GM19043 (cell line): ENCODE data around the gene PEX5L.

Experiments used
- ATAC-seq: cut with Tn5 transposase; IDR thresholded peaks from one replicate; pipeline ENCODE4 v1.9.1; 2021; ENCODE audit warnings: low read depth; ENCODE audit not compliant: unreplicated experiment

Gene PEX5L

DNA sequence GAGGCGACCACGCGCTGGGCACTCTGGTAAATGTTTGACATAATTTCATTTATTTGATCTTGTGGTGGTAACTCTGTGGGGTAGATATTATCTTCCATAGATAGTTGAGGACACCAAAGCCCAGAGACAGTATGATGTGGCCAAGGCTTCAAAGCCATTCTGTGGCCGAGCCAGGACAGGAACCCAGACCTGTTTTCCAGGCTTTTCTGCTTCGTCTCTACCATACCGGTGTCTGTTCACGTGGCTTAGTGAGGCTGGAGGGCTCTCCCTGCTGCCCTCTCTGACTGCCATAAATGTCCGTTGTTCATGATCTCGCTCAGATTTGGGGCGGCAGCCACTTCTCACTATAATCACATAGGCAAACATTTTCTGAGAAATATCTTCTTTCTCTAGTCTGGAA, 134.7 kb downstream of the PEX5L start:
- no peak for ATAC-seq

DNA sequence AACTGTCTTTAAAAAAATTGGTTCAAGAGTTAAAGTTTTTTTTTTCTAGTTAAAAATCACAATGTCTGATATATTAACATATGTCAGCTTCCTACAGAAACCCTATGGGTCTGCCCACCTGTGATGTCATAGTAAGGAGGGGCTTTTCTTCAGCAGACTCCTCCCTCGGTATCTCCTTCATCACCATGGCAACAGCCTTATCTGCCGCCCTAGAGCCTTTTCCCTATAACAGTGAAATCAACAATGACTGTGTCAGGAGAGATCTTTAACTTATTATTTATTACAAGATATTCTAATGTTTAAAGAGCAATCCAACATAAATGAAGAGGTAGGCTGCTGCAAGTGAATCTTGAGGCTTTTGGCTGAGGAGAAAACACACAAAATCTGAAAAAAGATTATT, 138.7 kb downstream of the PEX5L start:
- peak; percentile 79 for ATAC-seq

DNA sequence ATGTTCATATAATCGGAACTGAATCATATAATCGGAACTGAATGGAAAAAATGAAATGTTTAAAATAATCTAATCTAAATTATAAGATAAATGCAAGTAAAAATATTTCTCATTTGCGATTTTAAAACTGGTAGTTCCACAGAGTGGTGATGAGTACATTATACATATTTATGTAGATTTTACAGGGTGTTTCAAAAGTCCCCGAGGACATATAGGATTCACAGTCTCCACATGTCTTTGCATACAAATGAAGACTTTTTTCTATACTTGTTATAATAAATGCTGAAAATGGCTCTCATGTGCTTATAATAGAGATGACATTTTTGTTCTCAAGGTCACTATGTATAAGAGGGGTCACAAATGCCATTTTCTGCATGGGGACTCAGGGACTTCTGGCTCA, 139.5 kb downstream of the PEX5L start:
- ATAC-seq, result no peak

DNA sequence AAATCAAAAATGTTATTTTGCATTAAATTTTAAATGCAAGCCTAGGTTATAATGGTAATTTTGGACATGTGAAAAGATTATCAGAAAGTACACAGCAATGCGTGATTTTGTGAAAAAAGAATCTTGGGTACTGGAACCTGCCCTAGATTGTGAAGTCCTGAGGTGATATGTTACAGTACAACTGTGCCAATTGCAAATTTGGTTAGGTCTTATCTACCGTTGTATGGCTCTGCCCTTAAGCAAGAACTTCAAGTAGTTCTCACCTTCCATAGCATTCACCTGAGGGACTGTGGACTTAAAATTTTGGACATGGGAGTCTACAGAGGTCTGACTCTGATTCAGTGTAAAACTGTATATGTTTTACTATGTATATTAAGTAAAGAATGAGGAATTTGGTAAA, 140.2 kb downstream of the PEX5L start:
- no peak for ATAC-seq

DNA sequence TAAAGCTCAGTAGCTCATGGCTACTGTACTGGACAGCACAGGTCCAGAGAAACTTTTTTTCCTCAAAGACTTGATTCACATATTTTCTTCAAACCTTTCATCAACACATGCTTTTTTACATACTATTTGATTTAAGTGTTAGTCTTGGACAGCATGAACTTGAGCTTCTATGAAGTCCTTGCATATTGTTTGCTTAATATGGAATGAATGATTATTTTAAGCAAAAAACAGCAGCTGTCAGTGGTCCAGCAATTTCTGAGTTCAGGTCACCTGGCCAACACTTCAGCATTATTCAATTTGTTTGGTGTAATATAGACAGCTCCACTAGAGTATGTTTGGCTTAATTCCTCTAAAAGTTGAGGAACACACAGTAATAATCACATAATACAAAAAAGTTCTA, 141.4 kb downstream of the PEX5L start:
- no peak for ATAC-seq

DNA sequence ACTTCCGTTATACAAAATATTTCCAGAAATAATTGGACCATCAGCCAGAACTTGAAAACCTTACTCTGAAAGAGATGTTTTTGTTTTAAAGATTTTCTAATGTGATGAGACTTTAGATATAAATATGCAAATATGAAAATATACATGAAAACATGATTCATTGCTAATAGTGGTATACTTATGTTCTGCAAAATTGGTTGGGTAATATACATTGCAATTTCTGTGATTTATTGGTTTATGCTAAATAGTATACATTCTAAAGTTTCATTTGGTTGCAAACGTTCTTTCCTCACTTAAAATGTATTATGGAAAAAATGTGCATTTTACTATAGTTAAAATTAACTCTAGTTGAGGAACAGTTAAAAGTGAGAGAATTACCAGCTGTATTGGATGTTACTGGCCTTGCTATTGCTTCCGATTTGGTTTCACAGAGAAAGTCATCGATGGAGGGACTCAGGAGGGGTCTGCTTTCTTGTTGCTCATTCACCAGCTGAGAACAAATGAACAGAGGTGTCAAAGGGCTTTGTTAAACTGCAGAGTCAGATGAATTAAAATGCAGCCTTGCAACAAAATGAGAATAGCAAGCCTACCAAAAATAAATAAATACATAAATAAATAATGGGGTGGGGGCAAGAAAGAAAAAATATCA, 149.3 kb downstream of the PEX5L start:
- ATAC-seq, result no peak

DNA sequence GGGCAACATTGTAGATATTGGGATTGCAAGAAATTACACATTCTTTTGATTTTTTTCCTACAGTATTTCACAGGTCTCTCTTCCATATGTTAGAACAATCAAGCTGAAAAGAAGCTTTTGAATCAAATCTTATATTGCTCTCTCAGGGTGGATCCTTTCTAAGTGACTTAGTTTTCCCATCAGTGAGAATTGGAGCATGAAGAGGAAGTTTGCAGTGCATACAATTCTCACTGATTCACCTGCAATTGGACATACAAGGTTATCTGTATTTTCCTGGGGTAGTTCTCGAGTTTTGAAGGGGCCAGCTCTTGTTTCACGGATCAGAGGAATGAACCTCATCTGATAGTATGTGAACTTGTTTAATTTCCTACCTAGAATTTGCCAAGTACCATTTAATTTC, 150.8 kb downstream of the PEX5L start:
- ATAC-seq, result no peak

DNA sequence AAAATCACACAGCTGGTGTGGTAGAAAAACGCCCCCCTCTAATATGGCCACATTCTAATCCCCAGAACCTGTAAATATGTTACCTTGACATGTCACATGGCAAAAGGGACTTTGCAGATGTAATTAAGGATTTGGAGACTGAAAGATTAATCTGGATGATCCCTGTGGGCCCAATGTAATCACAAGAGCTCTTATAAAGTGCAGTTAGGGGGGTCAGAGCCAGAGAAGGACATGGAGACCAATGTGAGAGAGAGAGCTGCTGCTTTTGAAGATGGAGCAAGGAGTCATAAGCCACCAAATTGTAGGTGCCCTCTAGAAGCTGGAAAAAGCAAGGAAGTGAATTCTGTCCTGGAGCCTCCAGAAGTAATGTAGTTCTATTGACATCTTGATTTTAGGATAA, 152.6 kb downstream of the PEX5L start:
- ATAC-seq, result no peak

DNA sequence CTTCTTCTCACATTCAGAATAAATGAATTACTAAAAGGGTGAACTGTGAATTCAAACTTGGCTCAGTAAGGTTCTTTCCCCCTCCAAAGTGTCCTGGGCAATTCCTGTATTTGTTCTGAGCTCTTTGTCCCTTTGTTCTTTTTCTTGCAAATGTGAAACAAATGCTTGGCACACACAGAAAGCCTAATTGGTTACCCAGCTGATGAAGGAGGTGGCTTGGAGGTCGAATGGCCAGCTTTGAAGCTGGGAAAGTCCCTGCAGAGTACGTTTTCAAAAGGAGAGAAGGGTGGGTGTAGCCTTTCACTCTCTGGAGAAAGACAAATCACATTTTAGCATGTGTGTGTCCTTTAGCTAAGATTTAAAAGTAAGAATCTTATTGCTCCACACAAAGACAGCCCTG, 154.4 kb downstream of the PEX5L start:
- peak; percentile 54 for ATAC-seq

DNA sequence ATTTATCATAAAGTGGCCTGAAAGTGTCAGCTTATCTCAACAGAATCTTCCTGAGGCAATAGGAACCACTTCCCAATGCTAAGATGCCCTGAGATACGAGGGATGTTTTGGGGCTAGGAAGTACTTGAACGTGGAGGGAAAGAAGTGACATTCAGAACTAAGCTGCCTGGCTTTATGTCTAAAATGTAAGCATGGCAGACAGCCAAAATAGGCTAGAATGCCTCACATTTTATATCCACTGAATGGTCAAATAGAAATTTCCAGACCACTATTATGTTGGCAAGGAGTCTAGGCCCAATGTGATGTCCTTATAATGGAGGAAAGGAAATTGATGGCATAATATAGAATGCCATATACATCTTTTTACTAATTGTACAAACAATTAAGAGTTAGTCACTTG, 154.9 kb downstream of the PEX5L start:
- ATAC-seq, result no peak

DNA sequence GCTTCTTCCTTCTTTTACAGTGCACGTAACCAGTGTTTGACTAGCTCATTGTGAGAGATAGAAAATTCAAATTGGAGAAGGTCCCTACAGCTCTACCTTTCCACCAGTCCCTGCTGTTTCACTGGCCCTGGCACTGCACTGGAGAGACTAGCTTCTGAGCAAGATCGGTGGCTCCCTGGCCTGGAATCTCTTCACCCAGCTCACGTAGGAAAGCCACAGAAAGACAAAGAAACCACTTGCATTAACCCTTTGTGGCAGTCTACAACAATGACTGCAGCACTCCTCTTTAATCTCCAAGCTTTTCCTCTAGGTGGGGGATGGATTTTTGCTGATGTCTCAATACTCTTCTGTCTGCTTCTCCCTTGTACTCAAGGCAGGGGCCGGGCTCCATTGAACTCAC, 155.9 kb downstream of the PEX5L start:
- no peak for ATAC-seq

DNA sequence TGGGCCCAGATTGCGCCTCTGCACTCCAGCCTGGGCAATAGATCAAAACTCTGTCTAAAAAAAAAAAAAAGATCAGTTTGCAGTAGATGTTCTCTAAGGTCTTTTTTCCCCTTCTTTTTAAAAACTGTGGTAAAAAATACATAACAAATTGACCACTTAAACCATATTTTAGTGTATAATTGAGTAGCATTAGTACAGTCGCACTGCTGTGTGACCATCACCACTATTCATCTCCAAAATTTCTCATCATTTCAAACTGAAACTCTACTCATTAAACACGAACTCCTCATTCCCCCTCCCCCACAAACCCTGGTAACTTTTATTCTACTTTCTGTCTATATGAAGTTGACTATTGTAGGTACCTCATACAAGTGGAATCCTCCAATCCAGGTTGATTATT, 160.3 kb downstream of the PEX5L start:
- ATAC-seq, result no peak

DNA sequence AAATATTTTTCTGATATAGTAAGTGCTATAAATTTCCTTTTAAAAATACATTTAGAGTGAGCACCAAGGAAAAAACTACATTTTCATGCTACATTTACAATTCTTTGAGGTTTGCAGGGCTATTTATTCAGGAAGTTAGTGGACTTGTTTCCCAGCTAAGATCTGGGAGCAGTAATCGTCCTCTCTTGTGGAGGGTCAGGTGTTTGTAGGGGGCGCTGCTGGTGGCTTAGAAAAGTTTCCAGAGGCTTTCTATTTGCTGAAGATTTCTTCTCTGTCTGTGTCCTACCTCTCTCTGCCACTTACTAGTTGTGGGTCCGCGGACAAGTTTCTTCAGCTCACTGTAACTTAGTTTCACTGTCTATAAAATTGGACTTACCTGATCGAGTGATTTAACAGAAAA, 163.9 kb downstream of the PEX5L start:
- no peak for ATAC-seq

DNA sequence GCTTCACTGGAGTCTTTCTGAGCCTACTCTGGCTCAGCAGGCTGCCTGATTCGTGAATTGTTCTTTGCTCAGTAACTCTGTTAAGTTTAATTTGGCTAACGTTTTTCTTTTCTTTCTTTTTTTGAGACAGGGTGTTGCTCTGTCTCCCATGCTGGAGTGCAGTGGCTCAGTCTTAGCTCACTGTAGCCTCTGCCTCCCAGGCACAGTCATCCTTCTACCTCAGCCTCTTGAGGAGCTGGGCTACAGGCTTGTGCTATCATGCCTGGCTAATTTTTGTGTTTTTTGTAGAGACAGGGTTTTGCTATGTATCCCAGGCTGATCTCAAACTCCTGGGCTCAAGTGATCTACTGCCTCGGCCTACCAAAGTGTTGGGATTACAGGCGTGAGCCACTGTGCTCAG, 165.0 kb downstream of the PEX5L start:
- no peak for ATAC-seq

DNA sequence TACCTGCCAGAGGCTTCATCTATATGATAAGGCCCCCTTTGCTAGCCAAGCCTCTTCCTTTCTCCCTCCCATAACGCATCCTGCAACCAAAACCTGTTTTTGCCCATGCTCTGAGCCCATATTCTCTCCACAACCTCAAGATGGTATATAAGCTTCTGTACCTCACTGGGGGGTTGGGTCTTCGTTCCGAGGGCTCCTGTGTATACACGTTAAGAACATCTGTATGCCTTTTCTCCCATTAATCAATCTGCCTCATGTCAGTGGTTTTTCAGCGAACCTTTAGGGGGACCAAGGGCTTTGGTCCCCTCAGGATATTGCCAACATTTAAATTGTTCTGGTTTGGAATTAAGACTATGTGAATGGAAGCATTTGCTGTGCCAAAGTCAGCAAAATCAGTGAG, 168.0 kb downstream of the PEX5L start:
- ATAC-seq, result no peak

DNA sequence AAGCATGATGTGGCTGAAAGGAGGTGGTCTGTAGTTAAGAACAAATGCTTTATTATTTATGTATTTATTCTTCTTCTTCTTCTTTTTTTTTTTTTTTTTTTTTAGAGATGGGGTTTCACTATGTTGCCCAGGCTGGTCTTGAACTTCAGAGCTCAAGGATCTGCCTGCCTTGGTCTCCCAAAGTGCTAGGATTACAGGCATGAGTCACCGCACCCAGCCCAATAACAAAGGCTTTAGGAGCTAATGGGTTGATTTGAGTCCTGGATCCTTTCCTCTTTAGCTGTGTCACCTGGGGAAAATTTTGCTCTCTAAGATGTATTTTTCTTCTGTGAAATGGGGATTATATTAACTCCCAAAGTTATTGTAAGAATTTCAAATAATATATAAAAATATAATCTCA, 168.8 kb downstream of the PEX5L start:
- ATAC-seq, result no peak

DNA sequence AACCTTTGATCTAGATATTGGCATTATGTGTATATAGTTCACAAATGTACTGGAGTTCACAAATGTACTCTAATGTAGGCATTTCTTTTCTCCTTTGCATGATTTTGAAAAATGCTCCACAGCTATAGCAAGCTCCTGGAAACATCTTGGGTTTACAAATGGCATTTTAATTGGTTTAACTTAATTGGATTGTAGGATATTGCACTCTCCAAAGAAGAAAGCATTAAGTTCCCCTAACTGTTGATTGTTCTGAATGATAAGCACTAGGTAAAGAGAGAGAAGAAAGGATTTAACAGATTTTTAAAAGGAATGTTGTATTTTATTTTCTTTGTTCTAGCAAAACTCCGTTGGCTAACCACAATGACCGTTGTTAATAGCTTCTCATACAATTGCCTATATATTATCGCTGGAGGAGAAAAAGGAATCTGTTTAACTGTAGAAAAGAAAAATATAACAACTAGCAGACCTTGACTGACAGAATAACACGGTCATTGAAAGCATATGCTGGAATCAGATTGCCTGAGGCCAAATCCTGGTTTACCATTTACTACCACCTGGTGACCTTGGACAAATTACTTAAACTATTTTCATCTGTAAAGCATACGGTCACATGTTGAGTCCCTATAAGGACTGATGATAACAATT, 170.8 kb downstream of the PEX5L start:
- no peak for ATAC-seq

DNA sequence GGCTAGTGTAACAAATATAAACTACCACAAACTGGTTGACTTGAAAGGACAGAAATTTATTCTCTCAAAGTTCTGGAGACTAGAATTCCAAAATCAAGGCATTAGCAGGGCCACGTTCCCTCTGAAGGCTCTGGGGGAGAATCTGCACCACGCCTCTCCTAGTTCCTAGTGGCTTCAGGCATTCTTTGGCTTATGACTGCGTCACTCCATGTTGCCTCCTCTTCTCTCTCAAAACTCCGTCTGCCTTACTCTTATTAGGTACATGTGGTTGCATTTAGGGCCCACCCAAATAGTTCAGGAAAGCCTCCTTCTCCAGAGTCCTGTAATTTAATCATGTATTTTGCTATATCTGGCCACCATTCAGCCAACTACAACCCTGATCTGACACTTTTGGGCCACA, 174.8 kb downstream of the PEX5L start:
- ATAC-seq, result no peak

DNA sequence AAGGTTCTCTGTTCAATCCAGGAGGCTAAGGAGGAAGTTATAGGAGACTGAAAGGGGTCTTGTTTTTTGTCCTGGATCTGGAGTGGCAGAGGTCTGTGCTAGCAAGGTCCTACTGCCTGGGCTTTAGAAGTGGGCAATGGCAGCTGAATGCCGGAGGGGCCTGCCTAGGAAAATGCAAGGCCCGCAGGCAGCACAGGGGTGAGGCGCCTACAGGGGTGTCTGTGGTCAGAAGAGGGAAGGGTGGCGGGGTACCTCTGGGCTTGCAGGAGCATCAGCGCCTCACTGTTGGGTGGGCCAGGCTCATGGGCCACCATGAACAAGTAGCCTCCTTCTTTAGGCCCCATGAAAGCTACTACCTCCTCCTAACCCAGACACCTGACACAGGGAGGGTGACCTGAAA, 175.4 kb downstream of the PEX5L start:
- no peak for ATAC-seq

DNA sequence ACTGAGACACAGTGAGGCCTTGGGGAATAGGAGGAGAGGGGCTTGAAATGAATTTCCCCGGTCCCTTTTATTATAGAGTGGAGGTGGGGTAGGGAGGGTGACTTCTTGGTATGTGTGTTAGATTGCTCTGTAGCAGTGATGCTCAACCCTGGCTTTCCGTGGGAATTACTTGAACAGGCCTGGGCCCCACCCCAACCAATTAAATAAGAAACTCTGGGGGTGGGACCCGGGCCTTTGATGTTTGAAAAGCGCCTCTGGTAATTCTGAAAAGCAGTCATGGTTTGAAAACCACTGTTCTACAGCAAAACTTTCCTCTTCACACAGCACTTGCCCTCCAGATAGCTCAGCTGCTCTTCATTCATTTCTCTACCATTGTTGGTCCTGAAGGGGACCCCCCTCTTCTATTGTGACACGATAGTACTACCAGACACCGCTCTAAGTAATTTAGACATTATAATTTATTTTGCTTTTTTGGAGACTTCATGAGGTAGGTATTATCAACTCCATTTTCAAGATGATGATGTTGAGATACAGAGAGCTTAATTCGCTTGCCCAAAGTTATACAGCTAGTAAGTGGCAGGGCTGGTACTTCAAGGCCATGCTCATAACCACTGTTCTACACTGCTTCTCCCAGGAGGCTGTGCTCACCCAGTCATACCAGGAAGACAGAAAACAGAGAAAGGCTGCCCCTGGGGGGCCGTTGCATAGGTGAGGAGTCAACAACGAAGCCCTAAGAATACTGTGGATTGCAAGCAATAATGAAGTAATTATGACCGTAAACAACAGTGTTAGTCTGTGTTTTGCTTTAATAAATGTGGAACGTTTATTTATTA, 176.2 kb downstream of the PEX5L start:
- no peak for ATAC-seq

DNA sequence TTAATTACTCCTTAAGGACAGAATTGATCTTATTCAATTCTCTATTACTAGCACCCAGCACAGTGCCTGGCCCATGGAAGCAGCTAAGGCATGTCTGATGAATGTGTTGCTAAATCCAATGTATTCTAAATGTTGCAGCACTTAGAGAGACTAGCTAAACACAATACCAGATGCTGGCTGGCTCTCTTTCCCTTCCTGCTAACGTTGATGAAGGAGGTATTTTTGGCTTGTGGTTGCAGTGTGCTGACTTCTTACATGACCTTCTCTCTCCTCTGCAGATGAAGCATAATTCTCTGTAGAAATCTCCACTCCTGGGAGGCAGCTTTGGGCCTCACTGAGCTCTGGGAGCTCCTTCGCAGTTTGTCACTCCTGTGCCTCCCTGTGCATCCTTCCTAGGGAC, 183.6 kb downstream of the PEX5L start:
- no peak for ATAC-seq
